Stomach (tissue), 4 donors: ENCODE data around the gene TP53RK.

Experiments
- CTCF ChIP-seq, 7 experiments: fragments of 450-650 bp in 4 of 7; fragments of 200-600 bp in 3 of 7; sonication (generic) in 3 of 7; IDR thresholded peaks; one replicate each; pipeline ENCODE4 v1.5.1; 2016 to 2019; ENCODE audit warnings: antibody characterized with exemption in 7 of 7, control low read depth in 2 of 7, mild to moderate bottlenecking in 1 of 7
- POLR2A ChIP-seq, 4 donors: fragments of 450-650 bp; IDR thresholded peaks; one replicate each; pipeline ENCODE4 v1.6.1; 2016; ENCODE audit warnings: antibody characterized with exemption in 4 of 4, control low read depth in 2 of 4, mild to moderate bottlenecking in 1 of 4, moderate library complexity in 1 of 4

DNA sequence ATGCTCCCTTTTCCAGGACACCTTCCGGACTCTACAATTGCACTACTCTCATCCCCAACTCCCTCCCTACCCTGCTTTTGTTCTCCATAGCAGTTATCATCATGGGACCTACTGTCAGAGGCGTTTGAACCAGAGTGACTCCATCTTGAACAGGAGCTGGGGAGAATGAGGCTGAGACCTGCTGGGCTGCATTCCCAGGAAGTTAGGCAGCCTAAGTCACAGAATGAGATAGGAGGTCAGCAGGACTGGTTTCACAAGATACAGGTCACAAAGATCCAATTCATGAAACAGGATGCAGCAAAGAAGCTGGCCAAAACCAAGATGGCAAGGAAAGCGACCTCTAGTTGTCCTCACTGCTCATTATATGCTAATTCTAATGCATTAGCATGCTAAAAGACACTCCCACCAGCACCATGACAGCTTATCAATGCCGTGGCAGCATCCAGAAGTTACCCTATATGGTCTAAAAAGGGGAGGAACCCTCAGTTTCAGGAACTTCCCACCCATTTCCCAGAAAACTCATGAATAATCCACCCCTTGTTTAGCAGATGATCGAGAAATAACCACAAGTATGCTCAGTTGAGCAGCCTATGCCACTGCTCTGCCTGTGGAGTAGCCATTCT lies 53.6 kb downstream of the TP53RK start:
- no peak for TF ChIP-seq CTCF (IDR thresholded peaks at IDR 0.05)
- TF ChIP-seq POLR2A (IDR thresholded peaks at IDR 0.05): no peak
